RPMI7951 (cell line): ENCODE data around the gene TPGS2. TPM values are rescaled to one million over a fixed set of nuclear protein-coding genes. Genes with fewer than 3 reads are reported as not detected.
"Not testable (repeated sequence)": the region's sequence is repeated elsewhere in the genome, so short reads cannot be mapped to it uniquely, and the experiment has no call there.

ENCODE experiments used
- DNase-seq: peaks from one replicate; pipeline ENCODE4 v3.0.0-alpha.2; 2012; ENCODE audit warnings: low read depth
- total RNA-seq: library from RNA; depleted of rRNA; stranded (reverse); fragments of >200 nt; shearing (Covaris generic); gene quantifications from 2 replicates; pipeline ENCODE4 v1.2.3, GENCODE V29; 2014

Gene TPGS2
- total RNA-seq, 1 experiment from 2014 or later, result 207 TPM

DNA sequence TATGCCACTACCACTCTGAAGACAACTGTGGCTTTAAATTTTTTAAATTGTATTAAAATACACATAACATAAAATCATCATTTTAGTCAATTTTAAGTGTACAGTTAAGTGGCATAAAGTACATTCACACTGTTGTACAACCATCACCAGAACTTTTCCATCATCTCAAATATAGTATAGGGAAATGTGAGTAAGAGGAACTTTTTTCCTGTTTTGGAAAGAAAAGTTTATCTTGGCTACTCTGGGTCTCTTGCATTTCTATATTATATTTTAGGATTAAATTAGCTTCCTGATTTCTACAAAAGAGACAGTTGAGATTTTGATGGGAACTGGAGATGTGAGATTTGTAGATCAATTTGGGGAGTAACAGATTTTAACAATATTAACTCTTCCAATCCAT is 3.3 kb downstream of the TPGS2 start:
- DNase-seq, result no peak

GRCh38 chr18:36821681-36822080 is 7.1 kb downstream of the TPGS2 start:
- no peak for DNase-seq

GRCh38 chr18:36819621-36820020 is 9.2 kb downstream of the TPGS2 start:
- no peak for DNase-seq

DNA sequence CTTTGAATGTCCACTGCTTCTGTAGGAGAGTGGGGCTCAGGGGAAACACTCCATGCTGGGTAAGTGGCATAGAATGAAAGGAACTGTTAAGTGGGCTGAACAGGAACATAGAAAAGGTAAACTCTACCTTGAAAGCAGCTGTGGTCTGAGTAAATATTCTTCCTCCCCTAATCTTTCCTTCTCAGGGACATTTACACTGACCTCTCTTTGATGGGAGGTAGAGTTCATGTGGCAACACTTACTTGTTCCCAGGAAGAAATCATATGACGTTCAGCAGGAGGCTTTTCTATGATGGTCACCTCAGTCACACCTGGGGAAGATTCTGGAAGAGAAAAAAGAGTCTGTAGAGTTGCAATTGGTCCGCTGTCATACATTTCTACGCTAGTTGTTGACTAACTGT is 10.2 kb downstream of the TPGS2 start:
- DNase-seq, result no peak

DNA sequence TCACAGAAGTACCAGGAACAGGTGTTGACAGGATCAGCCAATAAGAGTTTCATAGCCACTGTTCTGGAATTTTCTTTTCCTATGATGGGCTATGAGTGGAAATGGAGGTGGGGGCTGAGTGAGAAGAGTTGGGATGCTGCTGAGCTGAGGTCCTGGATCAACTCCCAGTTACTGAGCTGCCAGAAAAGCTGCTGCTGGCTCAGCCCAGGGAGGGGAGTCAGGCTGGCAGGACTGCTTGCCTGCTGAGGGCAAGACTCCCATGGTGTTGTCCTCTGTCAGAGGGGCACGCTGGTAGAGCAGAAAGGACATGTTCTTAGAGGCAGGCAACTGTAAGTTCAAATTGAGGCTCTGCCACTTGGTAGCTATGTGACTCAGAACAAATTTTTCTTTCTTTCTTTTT is 11.8 kb downstream of the TPGS2 start:
- DNase-seq, result no peak

DNA sequence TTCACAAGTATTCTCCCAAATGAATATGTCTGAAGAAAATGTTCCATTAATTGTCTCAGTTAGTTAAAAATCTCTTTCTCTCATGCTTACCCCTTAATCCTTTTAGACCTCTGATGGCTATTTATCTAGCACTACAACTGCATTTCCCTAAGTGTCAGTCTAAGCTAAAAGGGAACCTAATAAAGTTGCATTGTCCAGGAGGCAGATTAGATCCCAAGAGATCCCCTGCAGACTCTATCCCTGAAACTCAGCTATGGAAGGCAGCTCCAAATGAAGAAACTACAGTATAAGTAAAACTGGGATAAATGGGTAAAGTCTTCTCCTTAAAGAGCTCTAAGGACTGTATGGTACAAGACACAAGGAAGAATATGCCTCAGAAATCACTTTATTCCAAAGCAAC is 12.7 kb downstream of the TPGS2 start:
- DNase-seq, result not testable (repeated sequence)

DNA sequence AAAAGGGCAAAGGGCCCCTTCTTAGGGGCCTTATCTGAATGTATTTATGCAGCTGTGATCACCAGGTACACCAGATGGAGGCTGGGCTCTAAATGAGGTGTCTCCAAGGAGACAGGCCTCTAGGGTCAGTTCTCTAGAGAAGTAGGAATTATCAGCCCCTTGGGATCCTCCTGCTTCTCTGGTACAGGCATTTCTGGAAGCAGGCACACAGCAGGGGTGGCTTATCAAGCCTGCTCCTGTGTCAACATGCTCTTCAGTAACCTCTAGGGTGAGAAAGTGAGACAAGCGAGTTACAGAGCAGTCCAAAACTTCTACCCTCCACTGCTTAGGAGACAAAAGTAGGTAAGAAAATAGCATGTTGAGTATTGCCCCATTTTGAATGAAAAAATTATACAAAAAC is 13.8 kb downstream of the TPGS2 start:
- no peak for DNase-seq

GRCh38 chr18:36813824-36814223 is 15.0 kb downstream of the TPGS2 start:
- DNase-seq, result no peak

- no peak for DNase-seq
Observed at GRCh38 chr18:36813101-36813775, 15.6 kb downstream of the TPGS2 start.

DNA sequence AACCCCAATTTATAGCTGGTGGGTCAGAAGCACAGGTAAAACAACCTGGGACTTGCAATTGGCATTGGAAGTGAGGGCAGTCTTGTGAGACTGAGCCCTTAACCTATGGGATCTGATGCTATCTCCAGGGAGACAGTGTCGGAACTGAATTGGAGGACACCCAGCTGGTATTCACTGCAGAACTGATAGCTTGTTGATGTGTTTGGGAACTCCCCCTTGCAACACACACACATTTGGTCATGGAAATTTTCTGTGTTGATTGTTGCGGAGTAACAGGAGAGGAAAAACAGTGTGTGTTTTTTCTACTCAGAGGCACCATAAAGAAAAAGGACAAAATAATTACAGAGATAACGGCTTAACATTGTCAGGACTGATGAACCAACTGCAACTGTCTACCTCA is 16.1 kb downstream of the TPGS2 start:
- no peak for DNase-seq

GRCh38 chr18:36811955-36812354 is 16.8 kb downstream of the TPGS2 start:
- no peak for DNase-seq

GRCh38 chr18:36811430-36811829 is 17.4 kb downstream of the TPGS2 start:
- no peak for DNase-seq

DNA sequence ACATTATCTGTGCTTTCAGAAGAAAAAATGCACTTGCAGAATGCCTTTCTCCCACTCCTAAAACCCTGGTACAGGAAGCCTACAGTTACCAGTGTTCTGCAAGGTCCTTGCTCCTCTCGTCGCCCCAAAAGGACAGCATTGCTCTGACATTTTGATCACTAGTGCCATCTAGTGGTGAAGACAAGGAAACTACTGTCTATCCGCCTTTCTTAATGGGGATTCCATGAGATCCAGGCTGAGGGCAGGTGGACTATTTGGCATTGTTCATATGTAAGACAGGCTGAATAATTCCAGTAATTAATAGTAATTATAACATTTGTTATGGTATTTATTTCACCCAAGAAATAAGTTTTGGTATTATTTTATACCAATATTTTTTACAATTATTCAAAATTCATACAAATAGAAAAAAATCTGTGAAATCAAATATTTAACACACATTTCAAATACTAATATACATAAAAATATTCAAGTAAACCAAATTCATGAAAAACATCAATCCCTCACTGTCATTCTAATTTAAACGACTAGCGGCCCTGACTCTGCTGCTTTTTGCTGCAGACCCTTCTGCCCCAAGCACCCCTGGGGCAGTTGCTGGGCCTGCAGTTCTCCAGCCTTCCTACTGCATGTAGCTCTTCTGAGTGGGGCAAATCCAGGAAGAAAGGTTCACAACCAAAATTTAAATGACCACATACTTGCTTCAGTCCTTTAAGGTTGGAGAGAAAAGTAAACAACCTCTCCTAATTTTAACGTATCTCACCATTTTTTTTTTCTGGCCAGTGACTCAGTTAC is 19.0 kb downstream of the TPGS2 start:
- DNase-seq, result peak; percentile 55

DNA sequence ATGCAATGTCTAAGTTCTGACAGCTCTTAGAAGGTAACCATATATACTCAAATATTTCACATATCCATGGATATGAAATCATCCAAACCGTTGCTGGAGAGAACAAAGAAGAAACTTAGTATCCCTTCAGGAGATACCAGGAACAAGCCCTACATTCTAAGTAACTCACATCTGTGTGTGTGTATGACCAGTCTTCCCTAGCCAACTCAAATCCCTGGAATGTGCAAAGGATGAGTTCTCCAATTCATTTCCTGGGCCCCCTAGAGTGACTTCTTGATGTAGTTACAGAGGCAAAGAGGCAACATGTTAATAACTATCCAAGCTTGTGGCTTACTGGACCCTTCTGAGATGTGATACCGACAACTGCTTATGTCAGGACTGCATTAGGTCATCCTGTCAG is 20.1 kb downstream of the TPGS2 start:
- DNase-seq, result peak; percentile 47

- no peak for DNase-seq
Observed at GRCh38 chr18:36805105-36805504, 23.7 kb downstream of the TPGS2 start.

DNA sequence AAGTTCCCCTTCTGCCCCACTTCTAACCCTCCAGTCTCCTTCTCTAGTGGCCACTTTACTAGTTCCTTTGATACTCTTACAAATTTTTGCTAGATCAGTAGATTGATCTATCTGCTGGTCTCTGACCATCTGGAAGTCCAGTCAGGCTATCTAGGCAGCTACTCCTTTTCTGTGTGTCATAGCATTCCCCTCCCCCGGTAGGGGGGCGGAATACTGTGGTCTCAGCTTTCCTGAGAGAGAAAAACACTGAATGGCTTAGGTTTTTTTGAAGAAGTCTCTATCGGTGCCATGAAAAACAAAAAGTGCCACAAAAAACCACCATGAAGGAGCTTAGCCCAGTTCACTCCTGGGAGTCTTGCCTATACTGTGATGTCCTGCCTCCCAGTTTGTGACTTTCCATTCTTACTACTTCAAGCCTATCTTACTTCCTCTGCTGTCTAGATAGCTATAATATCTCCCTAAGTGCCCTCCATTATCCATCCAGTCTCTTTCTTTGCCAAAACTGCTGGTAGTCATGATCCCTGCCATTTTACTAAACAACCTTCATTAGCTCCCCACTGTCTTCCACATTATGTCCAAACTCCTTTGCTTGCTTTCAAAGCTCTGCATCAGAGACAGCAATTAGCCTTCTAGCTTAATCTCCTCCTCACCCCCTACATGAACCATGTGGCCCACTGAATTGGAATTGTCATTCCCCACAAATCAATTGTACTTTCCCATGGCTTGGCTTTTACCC is 29.9 kb downstream of the TPGS2 start:
- DNase-seq, result no peak

DNA sequence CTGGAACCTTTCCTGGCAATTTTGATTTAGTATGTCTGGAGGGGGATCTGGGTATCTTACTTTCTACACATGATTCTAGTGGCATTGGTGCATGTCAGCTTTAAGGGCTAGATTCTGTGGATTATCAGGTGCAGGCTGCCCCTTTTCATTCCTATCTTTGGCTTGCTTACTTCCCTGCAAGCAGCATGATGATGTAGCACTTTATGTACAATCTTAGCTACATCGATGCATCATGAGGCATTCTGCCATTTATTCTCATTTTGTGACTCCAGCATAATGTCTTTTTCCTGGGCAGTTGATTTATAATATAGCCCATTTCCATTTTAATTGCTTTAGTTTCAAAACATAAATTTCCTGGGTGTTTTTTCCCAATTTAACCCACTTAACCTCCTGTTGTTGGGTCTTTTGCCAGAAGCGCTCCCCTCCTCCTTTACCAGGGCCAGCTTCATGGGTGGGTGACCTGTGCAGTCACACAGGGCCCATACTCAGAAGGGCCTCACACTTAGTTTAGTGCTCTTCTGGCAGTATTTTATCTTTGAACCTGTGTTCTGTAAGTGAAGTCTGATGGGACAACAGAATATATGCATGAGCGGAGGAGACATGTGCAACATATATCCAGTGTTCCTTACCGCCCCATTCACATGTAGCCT is 36.0 kb downstream of the TPGS2 start:
- DNase-seq, result no peak

DNA sequence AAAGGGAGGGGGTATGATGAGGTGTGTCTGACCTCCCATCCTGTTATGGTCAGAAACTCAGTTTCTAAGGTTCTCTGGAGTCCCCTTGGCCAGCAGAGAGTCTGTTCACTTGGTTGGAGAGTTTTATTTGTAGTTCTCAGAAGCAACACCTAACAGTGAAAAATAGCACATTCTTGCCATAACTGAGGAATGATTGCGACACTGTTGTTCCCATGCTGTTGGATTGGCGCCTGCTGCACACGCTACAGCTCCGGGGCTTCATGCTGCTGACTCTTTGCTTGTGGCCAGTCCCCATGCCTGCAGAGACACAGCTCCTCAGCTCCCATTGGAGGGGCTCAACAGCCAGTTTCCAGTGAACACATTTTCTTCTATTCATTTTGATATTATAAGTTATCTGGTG is 42.1 kb downstream of the TPGS2 start:
- peak; percentile 42 for DNase-seq

DNA sequence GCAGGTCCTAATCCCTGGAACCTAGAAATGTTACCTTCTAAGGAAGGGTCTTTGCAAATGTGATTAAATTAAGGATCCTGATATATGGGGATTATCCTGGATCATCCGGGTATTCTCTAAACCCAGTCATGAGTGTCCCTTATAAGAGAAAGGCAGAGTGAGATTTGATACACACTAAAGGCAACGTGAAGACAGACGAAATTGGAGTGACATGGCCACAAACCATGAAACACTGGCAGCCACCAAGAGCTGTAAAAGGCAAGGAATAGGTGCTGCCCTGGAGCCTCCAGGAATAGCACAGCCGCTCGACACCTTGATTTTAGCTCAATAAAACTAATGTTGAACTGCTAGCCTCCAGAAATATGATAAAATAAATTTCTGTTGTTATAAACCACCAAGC is 45.0 kb downstream of the TPGS2 start:
- no peak for DNase-seq

GRCh38 chr18:36782710-36783109 is 46.1 kb downstream of the TPGS2 start:
- DNase-seq, result no peak

GRCh38 chr18:36780748-36781147 is 48.1 kb downstream of the TPGS2 start:
- peak; percentile 9 for DNase-seq

- no peak for DNase-seq
Observed at GRCh38 chr18:36777566-36777965, 51.2 kb downstream of the TPGS2 start.
